Skeletal muscle satellite cell (primary cell): ENCODE results near the gene PNISR. TPM values are rescaled to one million over a fixed set of nuclear protein-coding genes. Genes with fewer than 3 reads are reported as not detected.
"Not testable (repeated sequence)": the region's sequence is repeated elsewhere in the genome, so short reads cannot be mapped to it uniquely, and the experiment has no call there.

ENCODE experiments used
- H3K27me3 ChIP-seq: 2 replicates; pipeline ENCODE4 v1.7.0; 2013; ENCODE audit warnings: low read length; ENCODE audit not compliant: control insufficient read depth, insufficient read depth
- H3K36me3 ChIP-seq: 2 replicates; pipeline ENCODE4 v1.7.0; 2013; ENCODE audit warnings: mild to moderate bottlenecking, control low read depth, low read length; ENCODE audit not compliant: insufficient read depth
- H3K4me1 ChIP-seq: 2 replicates; pipeline ENCODE4 v1.7.0; 2013; ENCODE audit warnings: low read length; ENCODE audit not compliant: control insufficient read depth, insufficient read depth
- H3K4me2 ChIP-seq: 2 replicates; pipeline ENCODE4 v1.7.0; 2013; ENCODE audit warnings: mild to moderate bottlenecking, low read length
- H3K4me3 ChIP-seq: 2 replicates; pipeline ENCODE4 v1.7.0; 2013; ENCODE audit warnings: low read length
- H3K9ac ChIP-seq: 2 replicates; pipeline ENCODE4 v1.7.0; 2013; ENCODE audit warnings: mild to moderate bottlenecking, low read depth, low read length, moderate library complexity
- H3K9me3 ChIP-seq: replicated peaks from 2 replicates; pipeline ENCODE4 v1.7.0; 2013; ENCODE audit warnings: mild to moderate bottlenecking, control low read depth, low read length
- total RNA-seq: library from RNA; depleted of rRNA; stranded (reverse); fragments of >200 nt; gene quantifications from 2 replicates; pipeline ENCODE4 v1.2.3, GENCODE V29; 2012; rRNA removed

PNISR gene
- total RNA-seq, result 40.2 and 43.6 TPM in 2 replicates

GRCh38 chr6:99424761-99425646 lies at the start of gene PNISR:
PNISR (minus strand) TSS chr6:99425308; CDS start chr6:99414659, 10,649 bp downstream.
- Histone ChIP-seq H3K27me3 (no peaks in the 10 kb centered on the region), H3K4me2 (peak within 1 kb of the TSS; percentile 92), H3K9ac (peak within 1 kb of the TSS; percentile 96), H3K9me3 (no peaks in the 10 kb centered on the region), H3K4me1 (peaks cover 27% of the 10 kb centered on the region), H3K4me3 (peak within 1 kb of the TSS; percentile 87), H3K36me3 (no peaks in the 10 kb centered on the region)

- Histone ChIP-seq H3K4me1 (no peaks in the 10 kb centered on the region), H3K9me3 (no peaks in the 10 kb centered on the region), H3K4me2 (no peak overlapping the region), H3K9ac (no peak overlapping the region), H3K27me3 (no peaks in the 10 kb centered on the region), H3K4me3 (no peak overlapping the region), H3K36me3 (no peaks in the 10 kb centered on the region)
Measured at GRCh38 chr6:99473730-99474129, 48.6 kb upstream of the PNISR start.

- Histone ChIP-seq H3K9me3 (no peaks in the 10 kb centered on the region), H3K36me3 (no peaks in the 10 kb centered on the region), H3K4me2 (no peak overlapping the region), H3K27me3 (no peaks in the 10 kb centered on the region), H3K4me1 (no peaks in the 10 kb centered on the region), H3K9ac (no peak overlapping the region), H3K4me3 (no peak overlapping the region)
Measured at GRCh38 chr6:99471638-99472037, 46.5 kb upstream of the PNISR start.

GRCh38 chr6:99467509-99468106 lies 42.5 kb upstream of the PNISR start:
- no peak overlapping the region for H3K4me2 ChIP-seq

GRCh38 chr6:99459133-99459532 lies 34.0 kb upstream of the PNISR start:
- not testable (repeated sequence) for H3K36me3 ChIP-seq, H3K4me3 ChIP-seq, H3K9ac ChIP-seq, H3K4me2 ChIP-seq, H3K9me3 ChIP-seq, H3K4me1 ChIP-seq, H3K27me3 ChIP-seq

More at GRCh38 chr6:99467509-99468106, 42.5 kb upstream of the PNISR start:
- no peak overlapping the region for H3K4me3 ChIP-seq
- H3K36me3 ChIP-seq, result no peaks in the 10 kb centered on the region
- H3K27me3 ChIP-seq, result no peaks in the 10 kb centered on the region
- H3K9ac ChIP-seq, result no peak overlapping the region
- no peaks in the 10 kb centered on the region for H3K4me1 ChIP-seq
- no peaks in the 10 kb centered on the region for H3K9me3 ChIP-seq

GRCh38 chr6:99458319-99458718 lies 33.2 kb upstream of the PNISR start:
- H3K36me3 ChIP-seq, result peaks cover 8% of the 10 kb centered on the region
- H3K27me3 ChIP-seq, result no peaks in the 10 kb centered on the region
- no peak overlapping the region for H3K4me2 ChIP-seq
- no peaks in the 10 kb centered on the region for H3K4me1 ChIP-seq
- H3K9ac ChIP-seq, result no peak overlapping the region
- H3K9me3 ChIP-seq, result no peaks in the 10 kb centered on the region
- no peak overlapping the region for H3K4me3 ChIP-seq

GRCh38 chr6:99446076-99446475 lies 21.0 kb upstream of the PNISR start:
- Histone ChIP-seq H3K36me3 (peaks cover 11% of the 10 kb centered on the region), H3K4me2 (no peak overlapping the region)

GRCh38 chr6:99434702-99435530 lies 9.8 kb upstream of the PNISR start:
- Histone ChIP-seq H3K4me3 (no peak overlapping the region), H3K4me1 (peaks cover 7% of the 10 kb centered on the region), H3K27me3 (no peaks in the 10 kb centered on the region), H3K9ac (no peak overlapping the region), H3K36me3 (peaks cover 11% of the 10 kb centered on the region), H3K4me2 (no peak overlapping the region), H3K9me3 (no peaks in the 10 kb centered on the region)

More at GRCh38 chr6:99446076-99446475, 21.0 kb upstream of the PNISR start:
- Histone ChIP-seq H3K9ac (no peak overlapping the region), H3K27me3 (no peaks in the 10 kb centered on the region), H3K4me3 (no peak overlapping the region), H3K4me1 (no peaks in the 10 kb centered on the region), H3K9me3 (no peaks in the 10 kb centered on the region)

GRCh38 chr6:99432877-99433276 lies 7.8 kb upstream of the PNISR start:
- Histone ChIP-seq H3K4me3 (no peak overlapping the region), H3K36me3 (peaks cover 11% of the 10 kb centered on the region), H3K27me3 (no peaks in the 10 kb centered on the region), H3K9ac (no peak overlapping the region), H3K4me1 (peaks cover 7% of the 10 kb centered on the region), H3K4me2 (no peak overlapping the region), H3K9me3 (no peaks in the 10 kb centered on the region)

GRCh38 chr6:99431901-99432300 lies 6.8 kb upstream of the PNISR start:
- no peak overlapping the region for H3K9ac ChIP-seq
- no peak overlapping the region for H3K4me3 ChIP-seq
- H3K36me3 ChIP-seq, result peaks cover 6% of the 10 kb centered on the region
- H3K4me1 ChIP-seq, result peaks cover 15% of the 10 kb centered on the region
- no peaks in the 10 kb centered on the region for H3K27me3 ChIP-seq
- no peaks in the 10 kb centered on the region for H3K9me3 ChIP-seq
- no peak overlapping the region for H3K4me2 ChIP-seq

GRCh38 chr6:99427988-99428387 lies 2.9 kb upstream of the PNISR start:
- Histone ChIP-seq H3K9me3 (no peaks in the 10 kb centered on the region), H3K4me1 (peaks cover 27% of the 10 kb centered on the region), H3K27me3 (no peaks in the 10 kb centered on the region), H3K4me2 (no peak overlapping the region), H3K36me3 (peaks cover 6% of the 10 kb centered on the region), H3K4me3 (no peak overlapping the region), H3K9ac (no peak overlapping the region)
